Uterus (tissue), 4 donors: ENCODE measurements around the gene ERFL. TPM values are rescaled to one million over a fixed set of nuclear protein-coding genes. Genes with fewer than 3 reads are reported as not detected.

ENCODE experiments used
- DNase-seq, 2 donors: peaks; one replicate each; pipeline ENCODE4 v3.0.0-alpha.2; 2019 to 2020
- H3K27ac ChIP-seq, 2 donors: fragments of 200-600 bp; sonication (generic); 1 replicate in 1 of 2; 2 replicates in 1 of 2; pipeline ENCODE4 v1.5.1; 2016 to 2018
- H3K27me3 ChIP-seq, 2 donors: fragments of 200-600 bp; sonication (generic); one replicate each; pipeline ENCODE4 v1.5.1; 2018 to 2019; ENCODE audit warnings: control low read depth in 1 of 2
- H3K36me3 ChIP-seq, 2 donors: fragments of 200-600 bp; sonication (generic); one replicate each; pipeline ENCODE4 v1.5.1; 2019; ENCODE audit warnings: control low read depth in 1 of 2
- H3K4me1 ChIP-seq, 2 donors: fragments of 200-600 bp; sonication (generic); one replicate each; pipeline ENCODE4 v1.5.1; 2018 to 2019; ENCODE audit warnings: control low read depth in 1 of 2
- H3K4me3 ChIP-seq, 2 donors: fragments of 200-600 bp; sonication (generic); 1 replicate in 1 of 2; 2 replicates in 1 of 2; pipeline ENCODE4 v1.5.1; 2018 to 2019; ENCODE audit warnings: mild to moderate bottlenecking in 1 of 2
- H3K9me3 ChIP-seq, 2 donors: fragments of 200-600 bp; sonication (generic); one replicate each; pipeline ENCODE4 v1.5.1; 2019; ENCODE audit warnings: control low read depth in 1 of 2
- CTCF ChIP-seq, 4 experiments: fragments of 200-600 bp in 2 of 4; fragments of 450-650 bp in 2 of 4; sonication (generic) in 2 of 4; IDR thresholded peaks; one replicate each; pipeline ENCODE4 v1.5.1; 2016 to 2019; ENCODE audit warnings: antibody characterized with exemption in 4 of 4, mild to moderate bottlenecking in 2 of 4, moderate library complexity in 1 of 4
- POLR2A ChIP-seq, 2 donors: fragments of 450-650 bp; IDR thresholded peaks; one replicate each; pipeline ENCODE4 v1.6.1; 2016; ENCODE audit warnings: antibody characterized with exemption in 2 of 2, mild to moderate bottlenecking in 1 of 2, moderate library complexity in 1 of 2
- intact Hi-C: fragments of 100-400 bp; cut with DNase I; formaldehyde crosslinking; loops from one replicate; pipeline ENCODE4 v1.15.1; 2023; ENCODE audit warnings: low total_unique reads
- total RNA-seq, 4 donors: library from RNA; depleted of rRNA in 3 of 4; stranded (reverse); fragments of >200 nt in 3 of 4; gene quantifications; one replicate each; pipeline versions ENCODE4 v1.1.0 to v1.2.4, GENCODE V29; 2014 to 2023
- donor health status: DM: yes; HTN: yes; CAD: no.

ERFL gene
- total RNA-seq, 4 donors from 2014 or later = 1.7 TPM; not detected in 3

GRCh38 chr19:41871573-41872383 lies 56.5 kb downstream of the ERFL start:
- H3K4me1 ChIP-seq = no peaks in the 10 kb centered on the region
- no peak overlapping the region for H3K4me3 ChIP-seq
- H3K36me3 ChIP-seq = no peaks in the 10 kb centered on the region
- no peak overlapping the region for H3K27ac ChIP-seq
- no peak for TF ChIP-seq POLR2A (IDR thresholded peaks at IDR 0.05)
- TF ChIP-seq CTCF (IDR thresholded peaks at IDR 0.05) = no peak
- intact Hi-C loops = no loop called here
- no peaks in the 10 kb centered on the region for H3K9me3 ChIP-seq
- DNase-seq = no peak
- H3K27me3 ChIP-seq = no peaks in the 10 kb centered on the region

- Histone ChIP-seq H3K27ac (no peak overlapping the region), H3K4me3 (no peak overlapping the region), H3K36me3 (no peaks in the 10 kb centered on the region), H3K27me3 (no peaks in the 10 kb centered on the region), H3K9me3 (no peaks in the 10 kb centered on the region), H3K4me1 (peaks cover 0 to 1% of the 10 kb centered on the region in 2 donors)
- DNase-seq = no peak
- TF ChIP-seq CTCF (IDR thresholded peaks at IDR 0.05) = no peak
- no peak for TF ChIP-seq POLR2A (IDR thresholded peaks at IDR 0.05)
- intact Hi-C loops = no loop called here
These were observed 57.8 kb downstream of the ERFL start for GRCh38 chr19:41870401-41870873.

- H3K27me3 ChIP-seq = no peaks in the 10 kb centered on the region
- H3K27ac ChIP-seq = no peak overlapping the region
- intact Hi-C loops = no loop called here
- peaks cover 0 to 3% of the 10 kb centered on the region in 2 donors for H3K4me1 ChIP-seq
- no peaks in the 10 kb centered on the region for H3K36me3 ChIP-seq
- no peak for DNase-seq
- H3K9me3 ChIP-seq = no peaks in the 10 kb centered on the region
- no peak overlapping the region for H3K4me3 ChIP-seq
- TF ChIP-seq CTCF (IDR thresholded peaks at IDR 0.05) (no peak), POLR2A (IDR thresholded peaks at IDR 0.05) (no peak)
These were observed 58.8 kb downstream of the ERFL start for GRCh38 chr19:41869374-41869955.

GRCh38 chr19:41868989-41869300 lies 59.3 kb downstream of the ERFL start:
- Histone ChIP-seq H3K36me3 (no peaks in the 10 kb centered on the region), H3K27ac (no peak overlapping the region), H3K4me1 (peaks cover 0 to 3% of the 10 kb centered on the region in 2 donors), H3K4me3 (no peak overlapping the region), H3K27me3 (no peaks in the 10 kb centered on the region), H3K9me3 (no peaks in the 10 kb centered on the region)
- DNase-seq = no peak
- intact Hi-C loops = no loop called here
- TF ChIP-seq CTCF (IDR thresholded peaks at IDR 0.05) = no peak
- TF ChIP-seq POLR2A (IDR thresholded peaks at IDR 0.05) = no peak
